Stimulated activated CD8-positive, alpha-beta memory T cell treated with anti-CD3 and anti-CD28 coated beads, Interleukin-7, amount 100 ng/mL, for 48 hours (primary cell): Measurements from ENCODE around the gene PHF13.
"Not testable (repeated sequence)": the region's sequence is repeated elsewhere in the genome, so short reads cannot be mapped to it uniquely, and the experiment has no call there.

Experiments
- DNase-seq, 2 donors: peaks; one replicate each; pipeline ENCODE4 v3.0.0-alpha.2; 2020; ENCODE audit warnings: low read depth in 1 of 2; ENCODE audit errors: extremely low read depth in 1 of 2

Gene PHF13

DNA sequence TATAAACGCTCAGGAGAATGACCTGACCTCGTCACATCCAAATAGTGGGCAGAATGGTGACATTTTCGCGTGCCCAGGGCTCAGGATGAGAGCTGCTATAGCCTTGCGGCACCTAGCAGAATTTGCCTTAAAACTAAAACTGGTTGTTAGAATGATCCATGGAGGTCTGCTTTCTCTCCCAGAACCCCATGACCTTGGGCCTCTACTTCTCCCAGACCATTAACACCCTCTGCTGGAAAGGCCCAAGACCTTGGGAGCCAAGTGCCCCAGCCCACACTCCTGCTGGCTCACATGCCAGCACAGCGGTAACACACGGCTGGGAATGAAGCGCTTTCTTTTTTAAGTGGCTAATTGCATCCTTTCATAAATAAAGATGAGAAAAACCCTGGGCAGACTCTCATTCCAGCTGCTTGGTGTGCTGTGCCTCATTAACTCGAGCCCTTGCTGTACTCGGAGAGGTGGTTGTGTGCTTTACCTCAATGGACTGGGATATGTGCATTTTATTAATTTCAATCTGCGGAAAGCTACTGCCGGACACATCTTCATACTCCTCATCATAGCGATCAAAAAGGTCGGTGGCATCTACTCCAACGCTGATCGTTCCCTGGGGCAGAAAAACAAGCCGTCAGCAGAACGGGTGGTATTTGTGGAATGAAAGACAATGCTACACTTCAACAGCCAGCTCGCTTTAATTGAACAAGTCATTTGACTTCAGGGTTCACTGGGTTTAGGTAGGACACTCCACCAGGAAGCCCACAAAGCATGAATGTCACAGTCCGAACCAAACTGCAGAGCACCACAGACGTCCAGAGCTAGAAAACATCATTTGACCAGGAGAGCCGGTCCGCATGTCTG, 40.1 kb downstream of the PHF13 start:
- DNase-seq = no peak

DNA sequence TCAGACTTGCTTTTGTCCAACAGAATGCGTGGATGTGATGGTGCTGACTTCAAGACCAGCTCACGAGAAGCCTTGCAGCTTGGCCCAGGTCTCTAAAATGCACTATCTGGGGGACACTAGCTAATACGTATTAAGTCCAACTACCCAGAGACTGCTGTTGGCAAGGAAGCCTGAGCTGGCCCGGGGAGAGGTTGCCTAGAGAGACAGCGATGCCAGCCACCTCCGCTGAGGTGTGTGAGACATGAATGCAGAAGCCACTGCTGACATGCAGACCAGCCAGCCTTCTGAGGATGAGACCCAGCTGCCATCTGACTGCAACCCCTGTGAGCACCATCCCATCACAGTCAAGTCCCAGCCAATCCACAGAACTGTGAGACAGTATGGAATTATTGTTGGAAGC, 43.6 kb downstream of the PHF13 start:
- no peak for DNase-seq

DNA sequence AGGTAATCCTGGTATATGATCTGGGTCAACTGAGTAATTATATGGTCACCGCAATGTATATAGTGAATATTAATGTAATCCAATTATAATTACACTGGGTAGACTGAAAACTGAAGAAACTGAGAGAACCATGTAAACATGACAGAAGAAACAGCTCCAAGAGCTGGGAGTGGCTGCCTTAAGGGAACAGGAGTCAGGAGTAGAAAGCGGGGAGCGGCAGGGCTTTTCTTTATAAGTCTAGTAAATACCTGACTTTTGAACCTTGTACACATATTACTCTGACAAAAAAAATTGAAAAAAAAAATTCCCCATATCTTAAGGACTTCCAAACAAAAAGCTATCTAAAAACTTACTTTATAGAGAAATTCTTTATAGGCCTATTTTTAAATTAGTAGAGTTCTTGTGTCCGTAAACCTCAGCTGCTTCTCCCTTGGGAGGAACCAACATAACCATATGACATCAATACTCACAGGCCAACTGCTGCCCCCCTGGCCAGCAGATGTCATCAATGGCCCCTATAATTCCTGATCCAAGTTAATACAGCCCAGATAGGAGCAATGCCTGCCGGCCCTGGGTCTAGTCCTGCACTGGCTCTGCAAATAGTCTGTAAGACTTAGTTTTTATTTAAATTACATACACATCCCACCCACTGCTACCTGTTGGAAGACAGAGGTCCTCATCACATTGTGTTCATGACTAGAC, 45.0 kb downstream of the PHF13 start:
- no peak for DNase-seq

DNA sequence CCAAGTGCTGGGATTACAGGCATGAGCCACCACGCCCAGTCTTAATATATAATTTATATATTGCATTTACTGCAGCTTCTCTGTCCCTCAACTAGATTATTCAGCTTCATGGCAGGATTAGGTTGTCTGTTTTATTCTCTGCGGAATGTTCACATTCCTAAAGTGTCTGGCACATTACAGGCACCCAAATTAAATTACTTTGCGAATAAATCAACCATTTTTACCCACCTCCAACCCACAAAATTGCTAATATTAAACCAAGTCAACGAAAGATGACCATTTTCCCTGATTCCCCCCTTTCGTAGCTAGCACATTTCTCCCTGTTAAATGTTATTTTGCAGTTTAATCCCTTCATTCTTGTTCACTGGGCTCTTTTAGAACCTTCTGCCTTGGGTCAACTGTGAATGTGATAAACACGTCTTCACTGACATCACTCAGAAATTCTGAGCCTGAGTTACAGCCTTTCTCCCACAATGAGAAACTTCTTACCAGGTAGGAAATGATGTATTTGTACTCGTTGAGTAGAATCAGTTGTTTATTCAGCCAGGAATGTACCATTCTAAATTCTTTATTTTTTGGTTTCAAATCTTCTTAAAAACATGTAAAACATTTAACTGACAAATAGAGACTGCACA, 47.0 kb downstream of the PHF13 start:
- DNase-seq = no peak

DNA sequence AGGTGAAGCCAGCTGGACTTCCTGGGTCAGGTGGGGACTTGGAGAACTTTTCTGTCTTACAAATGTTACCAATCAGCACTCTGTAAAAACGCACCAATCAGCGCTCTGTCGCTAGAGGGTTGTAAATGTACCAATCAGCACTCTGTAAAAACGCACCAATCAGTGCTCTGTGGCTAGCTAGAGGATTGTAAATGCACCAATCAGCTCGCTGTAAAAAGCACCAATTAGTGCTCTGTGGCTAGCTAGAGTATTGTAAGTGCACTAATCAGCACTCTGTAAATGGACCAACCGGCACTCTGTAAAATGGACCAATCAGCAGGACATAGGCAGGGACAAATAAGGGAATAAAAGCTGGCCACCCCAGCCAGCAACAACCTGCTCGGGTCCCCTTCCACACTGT, 48.9 kb downstream of the PHF13 start:
- not testable (repeated sequence) for DNase-seq

DNA sequence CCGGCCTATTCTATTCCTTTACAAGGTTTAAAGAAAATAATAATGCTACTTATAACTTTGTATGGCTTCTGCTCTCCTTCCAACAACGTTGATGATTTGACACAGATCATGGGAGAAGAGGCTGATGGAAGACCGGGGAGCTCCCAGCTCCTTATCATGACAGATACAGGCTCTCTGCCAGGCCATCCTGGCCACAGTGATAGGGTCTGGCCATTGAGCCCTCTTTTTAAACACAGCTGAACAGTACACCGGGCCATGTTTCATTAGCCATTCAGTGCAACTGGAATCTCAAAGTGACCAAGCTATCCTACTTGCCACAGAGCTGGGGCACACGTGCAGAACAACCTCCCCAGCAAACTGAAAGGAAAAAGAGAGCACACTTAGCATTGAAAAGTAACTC, 53.2 kb downstream of the PHF13 start:
- DNase-seq = no peak

DNA sequence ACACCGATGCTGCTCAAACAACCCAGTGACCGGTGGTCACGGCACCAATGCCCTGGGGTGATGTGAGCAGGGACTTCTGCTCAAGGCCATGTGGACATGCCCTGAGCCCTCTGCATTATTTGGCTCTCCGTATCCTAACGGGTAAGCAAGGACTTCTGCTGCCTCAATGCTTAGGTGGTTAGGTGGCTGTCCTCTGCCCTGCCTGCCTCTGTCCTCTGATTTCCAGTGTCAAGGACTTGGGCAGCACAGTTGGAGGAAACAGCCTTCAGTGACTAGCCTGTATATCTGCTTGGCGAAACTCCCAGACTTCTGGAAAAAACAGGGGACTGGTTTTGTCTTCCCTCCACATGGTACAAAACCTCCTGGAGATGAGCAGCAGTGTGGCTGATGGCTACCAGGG, 53.6 kb downstream of the PHF13 start:
- no peak for DNase-seq

DNA sequence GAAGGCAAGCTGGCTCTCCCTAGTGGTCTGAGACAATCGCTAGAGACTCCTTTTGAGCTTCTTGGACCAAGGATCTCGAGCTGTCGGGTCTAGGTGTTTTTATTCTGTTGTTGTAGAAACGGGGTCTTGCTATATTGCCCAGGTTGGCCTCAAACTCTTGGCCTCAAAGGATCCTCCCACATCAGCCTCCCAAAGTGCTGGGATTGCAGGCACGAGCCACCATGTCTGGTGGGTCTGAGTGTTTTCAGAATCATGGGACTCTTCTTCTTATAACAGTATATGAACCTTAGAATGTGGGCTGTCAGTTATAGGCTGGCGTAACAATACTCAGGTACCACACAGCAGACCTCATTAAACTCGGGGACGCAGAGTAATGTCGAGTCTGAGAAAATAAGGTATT, 55.0 kb downstream of the PHF13 start:
- no peak for DNase-seq

DNA sequence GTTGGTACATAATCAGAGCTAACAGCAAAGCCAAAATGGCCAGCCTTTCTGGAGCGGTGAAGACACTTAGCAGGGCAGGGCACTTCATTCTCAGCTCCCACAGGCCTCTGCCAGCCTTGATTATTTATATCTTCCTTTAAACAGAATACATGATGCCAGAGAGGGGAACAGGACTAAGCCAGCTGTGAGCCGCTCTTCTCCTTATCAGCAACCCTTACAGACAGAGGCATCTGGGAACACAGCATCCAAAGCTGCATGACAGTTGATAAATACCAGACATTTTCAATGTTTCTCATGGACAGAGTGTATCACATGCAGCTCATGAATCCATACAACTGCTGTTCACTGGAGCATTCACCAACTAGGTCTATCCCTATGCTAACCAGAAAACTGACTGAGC, 59.0 kb downstream of the PHF13 start:
- no peak for DNase-seq
